HAP-1 (cell line): ENCODE data around the gene GAGE10.

Experiments used
- DNase-seq, 2 experiments: peaks; one replicate each; pipeline ENCODE4 v3.0.0-alpha.2; 2016 to 2020; ENCODE audit warnings: low spot score in 2 of 2
- H3K27me3 ChIP-seq: fragments of 250-450 bp; sonication (Bioruptor Pico); 2 replicates; pipeline ENCODE4 v1.5.1; 2020; ENCODE audit warnings: low read depth, mild to moderate bottlenecking, moderate library complexity
- H3K36me3 ChIP-seq: fragments of 250-450 bp; sonication (Bioruptor Pico); replicated peaks from 2 replicates; pipeline ENCODE4 v1.5.1; 2020; ENCODE audit warnings: mild to moderate bottlenecking
- H3K4me1 ChIP-seq: fragments of 250-450 bp; sonication (Bioruptor Pico); 2 replicates; pipeline ENCODE4 v1.5.1; 2020; ENCODE audit warnings: mild to moderate bottlenecking
- H3K4me3 ChIP-seq: fragments of 250-450 bp; sonication (Bioruptor Pico); 2 replicates; pipeline ENCODE4 v1.5.1; 2020; ENCODE audit warnings: mild to moderate bottlenecking, moderate library complexity
- H3K9me3 ChIP-seq: fragments of 250-450 bp; sonication (Bioruptor Pico); 2 replicates; pipeline ENCODE4 v1.5.1; 2020; ENCODE audit warnings: mild to moderate bottlenecking, moderate library complexity
- in situ Hi-C: fragments of 300-500 bp; cut with MboI; formaldehyde crosslinking; loops from 3 replicates; pipeline ENCODE4 v1.14.3; 2020; ENCODE audit warnings: low sequenced_read_pairs, inconsistent platforms, mixed read lengths

The GAGE10 gene

GRCh38 chrX:49303346-49303745, at the start of gene GAGE10:
TSS of gene GAGE10 (plus strand) at chrX:49303646. CDS start at chrX:49304860, 1,214 bp downstream.
- no peak for DNase-seq
- Histone ChIP-seq H3K4me1 (no peaks in the 10 kb centered on the region), H3K4me3 (no peak within 1 kb of the TSS), H3K36me3 (no peaks in the 10 kb centered on the region), H3K9me3 (no peaks in the 10 kb centered on the region), H3K27me3 (peaks cover 6% of the 10 kb centered on the region; the same call in 1 of the 2 replicates)
- in situ Hi-C loops = no loop called here

- no peaks in the 10 kb centered on the region for H3K27me3 ChIP-seq
- in situ Hi-C loops = no loop called here
- H3K4me3 ChIP-seq = no peak overlapping the region
- no peaks in the 10 kb centered on the region; the same call in 1 of the 2 replicates for H3K36me3 ChIP-seq
- no peak for DNase-seq
- no peaks in the 10 kb centered on the region for H3K9me3 ChIP-seq
- H3K4me1 ChIP-seq = no peaks in the 10 kb centered on the region
Observed at GRCh38 chrX:49254639-49255038, 48.8 kb upstream of the GAGE10 start.

- Histone ChIP-seq H3K4me3 (no peak overlapping the region), H3K4me1 (no peaks in the 10 kb centered on the region), H3K27me3 (no peaks in the 10 kb centered on the region), H3K36me3 (no peaks in the 10 kb centered on the region), H3K9me3 (no peaks in the 10 kb centered on the region)
- DNase-seq = no peak
- in situ Hi-C loops = no loop called here
Observed at GRCh38 chrX:49256268-49256995, 47.0 kb upstream of the GAGE10 start.

GRCh38 chrX:49257074-49257790, 46.2 kb upstream of the GAGE10 start:
- in situ Hi-C loops = no loop called here
- Histone ChIP-seq H3K36me3 (no peaks in the 10 kb centered on the region), H3K9me3 (no peaks in the 10 kb centered on the region), H3K4me3 (no peak overlapping the region), H3K4me1 (no peaks in the 10 kb centered on the region), H3K27me3 (no peaks in the 10 kb centered on the region)
- DNase-seq = no peak

- no peaks in the 10 kb centered on the region for H3K4me1 ChIP-seq
- H3K36me3 ChIP-seq = no peaks in the 10 kb centered on the region
- H3K9me3 ChIP-seq = no peaks in the 10 kb centered on the region
- in situ Hi-C loops = no loop called here
- H3K4me3 ChIP-seq = no peak overlapping the region
- DNase-seq = no peak
- no peaks in the 10 kb centered on the region for H3K27me3 ChIP-seq
Observed at GRCh38 chrX:49257846-49258748, 45.3 kb upstream of the GAGE10 start.

- H3K4me3 ChIP-seq = no peak overlapping the region
- H3K9me3 ChIP-seq = no peaks in the 10 kb centered on the region
- no peaks in the 10 kb centered on the region for H3K4me1 ChIP-seq
- no peaks in the 10 kb centered on the region for H3K36me3 ChIP-seq
- H3K27me3 ChIP-seq = no peaks in the 10 kb centered on the region
- no peak for DNase-seq
- in situ Hi-C loops = no loop called here
Observed at GRCh38 chrX:49258749-49259124, 44.7 kb upstream of the GAGE10 start.

- no peak overlapping the region for H3K4me3 ChIP-seq
- no peaks in the 10 kb centered on the region for H3K4me1 ChIP-seq
- no peaks in the 10 kb centered on the region for H3K27me3 ChIP-seq
- no peaks in the 10 kb centered on the region for H3K36me3 ChIP-seq
- H3K9me3 ChIP-seq = no peaks in the 10 kb centered on the region
- in situ Hi-C loops = no loop called here
- no peak for DNase-seq
Observed at GRCh38 chrX:49260221-49260985, 43.0 kb upstream of the GAGE10 start.

GRCh38 chrX:49262603-49263002, 40.8 kb upstream of the GAGE10 start:
- in situ Hi-C loops = no loop called here
- Histone ChIP-seq H3K4me3 (no peak overlapping the region), H3K36me3 (no peaks in the 10 kb centered on the region), H3K4me1 (no peaks in the 10 kb centered on the region), H3K27me3 (no peaks in the 10 kb centered on the region), H3K9me3 (no peaks in the 10 kb centered on the region)
- no peak for DNase-seq

GRCh38 chrX:49263631-49264030, 39.8 kb upstream of the GAGE10 start:
- Histone ChIP-seq H3K9me3 (no peaks in the 10 kb centered on the region), H3K27me3 (no peaks in the 10 kb centered on the region), H3K36me3 (no peaks in the 10 kb centered on the region), H3K4me1 (no peaks in the 10 kb centered on the region; the same call in 1 of the 2 replicates), H3K4me3 (no peak overlapping the region)
- in situ Hi-C loops = no loop called here
- DNase-seq = no peak

- Histone ChIP-seq H3K36me3 (no peaks in the 10 kb centered on the region), H3K4me1 (no peaks in the 10 kb centered on the region; the same call in 1 of the 2 replicates), H3K4me3 (no peak within 1 kb of the TSS), H3K9me3 (no peaks in the 10 kb centered on the region), H3K27me3 (no peaks in the 10 kb centered on the region)
- in situ Hi-C loops = no loop called here
- DNase-seq = no peak
Observed at GRCh38 chrX:49264460-49264859, 39.0 kb upstream of the GAGE10 start, which contains the start of gene FOXP3. TSS of gene FOXP3 (minus strand) at chrX:49264710. CDS start at chrX:49258505, 6,205 bp downstream.

GRCh38 chrX:49266523-49267445, 36.7 kb upstream of the GAGE10 start:
- in situ Hi-C loops = no loop called here
- no peak for DNase-seq
- Histone ChIP-seq H3K9me3 (no peaks in the 10 kb centered on the region), H3K27me3 (no peaks in the 10 kb centered on the region), H3K4me1 (peaks cover 17% of the 10 kb centered on the region), H3K4me3 (no peak overlapping the region), H3K36me3 (peaks cover 11% of the 10 kb centered on the region)

- in situ Hi-C loops = no loop called here
Observed at GRCh38 chrX:49268702-49269009, 34.8 kb upstream of the GAGE10 start.

More at GRCh38 chrX:49268702-49269009, 34.8 kb upstream of the GAGE10 start:
- peaks cover 26% of the 10 kb centered on the region for H3K4me1 ChIP-seq
- H3K27me3 ChIP-seq = no peaks in the 10 kb centered on the region
- no peak for DNase-seq
- H3K36me3 ChIP-seq = peaks cover 16% of the 10 kb centered on the region
- no peaks in the 10 kb centered on the region for H3K9me3 ChIP-seq
- peak overlapping the region; percentile 76 for H3K4me3 ChIP-seq
